GM18951 (cell line): Measurements from ENCODE around the gene EIPR1.

Source experiments
- POLR2A ChIP-seq: IDR thresholded peaks from 4 replicates; pipeline ENCODE4 v1.6.1; 2011; ENCODE audit warnings: mild to moderate bottlenecking; ENCODE audit not compliant: insufficient read length, insufficient read depth; ENCODE audit errors: extremely low read depth
- in situ Hi-C: fragments of 300-500 bp; cut with MboI; formaldehyde crosslinking; loops from one replicate; pipeline ENCODE4 v1.12.0; 2022; ENCODE audit warnings: low sequenced_read_pairs, mixed read lengths, inconsistent platforms; ENCODE audit not compliant: unreplicated experiment

EIPR1 gene

DNA sequence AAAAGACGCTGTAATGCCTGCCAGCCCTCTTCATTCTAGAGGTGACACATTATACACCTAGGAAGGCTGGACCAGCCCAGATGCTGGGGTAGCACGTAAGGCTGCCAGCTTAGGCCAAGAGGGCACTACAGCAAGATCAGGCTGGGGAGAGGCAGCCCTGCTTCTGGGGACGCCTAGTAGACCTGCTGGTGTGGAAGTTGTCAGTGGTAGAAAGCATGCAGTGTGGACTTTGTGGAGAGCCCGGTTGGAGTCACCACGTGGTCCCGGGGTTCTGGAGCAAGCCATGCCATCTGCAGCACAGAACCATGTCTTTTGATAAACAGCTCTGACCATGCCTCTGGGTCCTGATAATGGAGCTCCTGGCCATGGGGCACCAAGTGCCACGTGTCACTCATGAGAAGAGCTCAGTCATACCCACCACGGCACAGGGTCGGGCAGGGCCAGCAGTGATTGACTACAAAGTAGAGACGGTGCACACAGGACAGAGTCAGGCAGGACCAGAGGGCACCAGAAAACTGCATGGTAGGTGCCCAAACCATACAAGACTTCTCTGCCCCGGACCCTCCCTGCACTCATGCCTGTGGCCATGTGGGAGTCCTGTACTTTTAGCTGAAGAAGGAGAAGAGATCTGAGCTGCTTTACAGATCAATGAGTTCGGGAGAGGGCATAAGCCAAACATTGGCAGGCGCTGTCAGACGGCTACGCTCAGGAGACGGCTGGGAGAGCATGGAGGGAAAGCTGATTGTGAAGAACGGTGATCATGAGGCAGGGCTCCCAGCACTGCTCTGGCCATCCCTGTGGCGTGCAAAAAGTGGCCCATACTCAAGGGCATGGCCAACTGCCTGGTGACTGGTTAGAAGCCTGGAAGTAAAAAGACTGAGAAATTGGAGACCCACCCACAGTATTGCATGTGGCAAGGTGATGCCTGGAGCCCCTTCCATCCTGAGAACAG lies 114.9 kb downstream of the EIPR1 start:
- no peak for TF ChIP-seq POLR2A
- in situ Hi-C loops, result no loop called here

DNA sequence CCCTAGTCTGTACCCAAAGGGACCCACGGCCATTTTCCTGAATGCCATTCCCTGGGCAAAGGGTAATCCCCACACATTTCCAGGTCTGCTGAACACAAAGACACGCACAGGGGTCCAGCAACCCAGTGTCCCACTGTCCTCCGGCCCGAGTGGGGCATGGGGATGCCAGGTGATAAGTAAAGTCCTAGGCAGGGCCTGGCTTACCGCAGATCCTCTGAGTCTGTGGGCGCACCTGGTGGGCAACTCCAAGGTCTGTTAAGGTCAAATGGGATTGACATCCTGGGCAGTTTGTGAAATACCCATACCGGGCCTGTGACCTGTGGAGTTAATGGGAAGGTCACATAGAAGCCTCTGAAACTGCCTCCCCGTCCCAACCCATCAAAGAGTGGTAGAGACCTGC lies 116.1 kb downstream of the EIPR1 start:
- in situ Hi-C loops, result no loop called here
- no peak for TF ChIP-seq POLR2A

DNA sequence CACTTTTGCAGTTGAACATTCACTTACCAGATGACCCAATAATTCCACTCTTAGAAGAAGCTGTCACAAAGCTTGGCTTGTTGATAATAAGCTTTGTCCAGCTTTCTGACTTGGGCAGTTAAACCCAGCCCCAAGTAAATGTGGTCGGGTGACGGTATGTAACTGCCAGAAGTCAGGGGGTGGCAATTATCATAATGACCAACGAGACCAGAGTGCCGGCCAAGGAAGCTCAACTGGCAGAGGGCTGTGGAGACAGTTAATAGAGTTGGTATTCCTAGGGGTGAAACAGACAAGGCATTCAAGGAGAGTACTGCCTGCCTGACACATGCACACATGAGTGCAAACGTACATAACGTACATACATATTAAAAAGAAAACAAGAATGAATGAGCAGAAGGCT lies 116.7 kb downstream of the EIPR1 start:
- no peak for TF ChIP-seq POLR2A
- in situ Hi-C loops, result no loop called here

DNA sequence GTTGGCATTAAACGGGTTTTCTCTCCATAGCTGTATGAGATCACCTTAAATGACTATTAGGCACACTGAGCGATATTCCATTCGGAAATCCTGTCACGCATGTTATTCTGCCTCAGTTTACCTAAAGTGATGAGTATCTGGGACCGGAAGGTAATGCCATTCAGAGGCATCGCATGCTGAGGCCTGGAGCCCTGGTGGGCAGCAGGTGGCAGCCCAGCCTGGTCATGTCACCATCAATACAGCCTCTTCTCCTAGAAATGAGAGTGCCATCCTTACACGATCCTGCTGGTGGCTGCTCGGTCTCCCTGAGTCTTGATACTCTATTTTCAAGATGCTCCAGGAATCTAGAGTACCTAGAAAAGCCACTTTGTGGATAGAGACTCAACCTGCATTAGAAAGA lies 119.8 kb downstream of the EIPR1 start:
- in situ Hi-C loops, result no loop called here
- TF ChIP-seq POLR2A, result no peak

DNA sequence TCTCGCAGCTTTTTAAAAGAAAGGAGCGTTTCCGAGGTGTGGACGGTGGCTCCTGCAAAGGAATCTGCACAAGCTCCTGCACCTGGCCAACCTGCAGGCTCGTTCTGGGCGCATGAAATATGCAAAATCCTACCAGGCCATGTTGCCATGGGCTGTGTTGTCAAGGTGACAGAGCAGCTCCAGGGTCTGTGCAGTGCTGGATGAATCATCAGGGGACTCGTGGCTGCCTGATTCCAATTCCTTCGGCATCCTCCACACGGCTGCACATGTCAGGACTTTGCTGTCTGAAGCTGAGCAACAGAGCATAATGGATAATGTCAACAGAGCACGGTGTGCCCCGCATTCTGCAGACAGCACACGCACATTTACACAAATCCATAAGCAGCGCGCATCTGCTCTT lies 120.5 kb downstream of the EIPR1 start:
- no peak for TF ChIP-seq POLR2A
- in situ Hi-C loops, result no loop called here

DNA sequence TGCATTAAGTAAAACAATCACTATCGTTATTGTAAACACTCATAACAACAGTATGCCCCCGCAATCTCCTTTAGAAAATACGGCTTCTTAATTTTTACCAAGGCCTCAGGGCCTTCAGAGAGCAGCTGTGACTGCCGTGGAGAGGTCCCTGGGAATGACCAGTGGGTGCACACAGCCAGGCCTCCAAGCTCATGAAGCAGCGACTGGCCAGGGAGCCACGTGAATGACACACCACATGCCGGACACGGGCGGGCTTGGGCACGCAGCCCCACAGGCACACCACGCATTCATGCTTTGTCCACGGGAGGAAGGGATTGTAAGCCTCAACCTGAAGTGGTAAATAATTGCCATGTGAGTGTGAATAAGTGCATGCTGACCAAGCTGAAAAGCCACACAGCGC lies 121.0 kb downstream of the EIPR1 start:
- in situ Hi-C loops, result no loop called here
- TF ChIP-seq POLR2A, result no peak

DNA sequence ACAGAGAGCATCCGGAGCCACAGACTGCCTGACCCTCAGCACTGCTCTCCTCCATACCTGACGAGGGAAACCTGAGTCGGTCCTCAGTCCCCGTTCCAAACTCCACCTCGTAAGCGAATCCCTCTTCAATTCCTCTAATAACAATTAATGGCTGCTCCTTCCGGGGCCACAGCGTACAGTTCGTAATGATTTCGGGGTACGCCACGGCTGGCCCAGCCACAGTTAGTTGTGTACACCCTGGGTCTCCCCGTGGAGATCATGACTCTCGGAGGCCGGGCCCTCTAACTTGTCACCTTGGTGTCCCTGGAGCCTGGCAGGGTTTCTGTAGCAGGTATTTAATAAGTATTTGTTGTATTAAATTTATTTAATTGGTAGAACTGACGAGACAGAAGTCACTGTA lies 121.5 kb downstream of the EIPR1 start:
- in situ Hi-C loops, result no loop called here
- no peak for TF ChIP-seq POLR2A

DNA sequence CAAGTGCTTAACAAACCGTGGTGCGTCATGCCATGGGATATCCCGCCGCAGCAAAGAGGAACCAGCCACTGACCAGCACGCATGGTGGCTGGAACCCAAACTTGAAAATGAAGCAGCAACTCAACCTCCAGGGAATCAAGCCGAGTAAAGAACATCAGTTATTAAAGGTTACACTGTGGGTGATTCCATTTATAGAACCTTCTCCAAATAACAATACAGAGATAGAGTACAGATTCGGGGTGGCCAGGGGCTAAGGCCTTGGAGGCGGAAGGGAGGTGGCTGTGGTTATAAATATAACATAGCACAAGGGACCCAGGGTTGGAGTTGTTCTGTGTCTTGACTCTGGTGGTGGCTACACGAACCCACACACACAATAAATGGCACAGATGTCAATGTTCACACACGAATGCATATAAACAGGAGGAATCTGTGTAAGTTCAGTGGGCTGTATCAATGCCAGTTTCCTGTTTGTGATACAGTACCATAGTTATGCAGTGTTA lies 123.1 kb downstream of the EIPR1 start:
- no peak for TF ChIP-seq POLR2A
- in situ Hi-C loops, result no loop called here

DNA sequence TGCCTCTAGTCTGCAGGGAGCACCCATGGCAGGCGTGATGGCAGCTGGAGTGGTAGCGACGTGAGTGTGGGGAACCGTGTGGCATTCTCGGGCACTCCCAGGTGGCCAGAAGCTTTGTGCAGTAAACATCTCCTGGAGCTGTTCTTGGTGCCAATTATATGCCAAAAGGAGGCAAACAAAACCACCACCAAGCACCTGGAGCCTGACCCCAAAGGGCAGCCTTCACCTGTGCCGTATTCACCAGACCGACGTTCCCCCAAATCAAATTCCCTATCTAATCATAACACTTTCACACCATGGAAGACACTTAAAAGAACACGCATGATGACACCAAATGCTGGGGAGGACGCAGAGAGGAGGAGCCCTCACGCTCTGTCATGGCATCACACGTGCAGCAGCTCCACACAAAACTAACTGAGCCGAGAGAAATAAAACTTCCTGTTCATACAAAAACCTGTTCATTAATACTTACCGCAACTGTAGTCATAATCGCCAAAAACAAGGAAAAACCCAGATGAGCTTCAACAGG lies 123.6 kb downstream of the EIPR1 start:
- in situ Hi-C loops, result no loop called here
- no peak for TF ChIP-seq POLR2A

DNA sequence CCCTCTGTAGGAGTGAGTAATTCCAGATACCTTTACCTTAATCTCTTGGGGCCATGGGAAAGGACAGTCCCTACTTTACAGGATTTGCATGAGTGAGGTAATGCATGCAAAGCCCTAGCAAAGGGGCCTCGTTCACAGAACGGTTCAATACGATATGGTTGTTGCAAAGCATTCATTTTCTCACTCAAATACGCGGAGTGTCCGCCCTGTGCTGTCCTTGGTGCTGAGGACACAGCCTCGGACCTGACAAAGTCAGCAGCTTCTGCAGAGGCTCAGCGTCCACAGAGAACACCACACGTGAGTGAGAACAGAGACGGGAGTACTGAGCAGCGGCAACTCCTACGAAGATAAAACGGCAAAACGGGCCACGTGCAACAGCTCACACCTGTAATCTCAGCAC lies 125.7 kb downstream of the EIPR1 start:
- no peak for TF ChIP-seq POLR2A
- in situ Hi-C loops, result no loop called here

DNA sequence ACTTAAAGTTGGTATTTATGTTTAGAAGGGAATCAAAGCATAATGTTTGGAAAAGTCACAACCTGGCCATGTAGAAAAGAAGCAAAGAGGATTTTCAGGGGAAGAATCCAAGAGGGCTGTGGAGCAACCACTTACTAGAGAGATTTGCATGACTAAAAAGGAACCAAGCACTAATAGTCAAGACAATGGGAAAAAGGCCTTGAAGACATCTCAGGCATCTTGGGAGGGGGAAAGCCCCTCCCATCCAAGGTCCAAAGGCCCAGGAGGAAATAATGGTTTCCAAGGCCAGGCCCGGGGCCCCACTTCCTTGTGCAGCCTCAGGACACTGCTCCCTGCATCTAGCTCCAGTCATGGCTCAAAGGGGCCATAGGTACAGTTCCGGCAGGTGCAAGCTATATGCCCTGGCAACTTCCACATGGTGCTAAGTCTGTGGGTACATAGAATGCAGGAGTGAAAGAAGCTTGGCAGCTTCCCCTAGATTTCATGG lies 128.1 kb downstream of the EIPR1 start:
- TF ChIP-seq POLR2A, result no peak
- in situ Hi-C loops, result no loop called here

DNA sequence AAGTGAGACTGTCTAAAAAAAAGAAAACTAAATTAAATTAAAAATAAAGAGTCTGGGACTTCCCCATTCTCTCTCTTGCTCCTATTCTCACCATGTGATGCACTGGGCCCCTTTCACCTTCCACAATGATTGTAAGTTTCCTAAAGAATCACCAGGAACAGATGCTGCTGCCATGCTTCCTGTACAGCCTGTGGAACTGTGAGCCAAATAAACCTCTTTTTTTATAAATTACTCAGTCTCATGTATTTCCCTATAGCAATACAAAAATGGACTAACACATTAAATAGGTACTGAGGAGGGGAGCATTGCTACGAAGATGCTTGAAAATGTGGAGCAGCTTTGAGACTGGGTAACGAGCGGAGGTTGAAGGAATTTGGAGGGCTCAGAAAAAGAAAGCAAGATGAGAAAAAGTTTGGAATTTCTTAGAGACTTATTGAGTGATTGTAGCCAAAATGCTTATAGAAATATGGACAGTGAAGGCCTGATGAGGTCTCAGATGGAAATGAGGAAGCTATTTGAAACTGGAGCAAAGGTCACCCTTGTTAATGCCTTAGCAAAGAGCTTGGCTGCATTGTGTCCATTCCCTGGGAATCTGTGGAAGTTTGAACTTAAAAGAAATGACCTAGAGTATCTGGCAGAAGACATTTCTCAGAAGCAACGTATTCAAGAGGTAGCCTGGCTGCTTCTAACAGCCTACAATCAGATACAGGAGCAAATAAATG lies 128.7 kb downstream of the EIPR1 start:
- in situ Hi-C loops, result no loop called here
- no peak for TF ChIP-seq POLR2A

DNA sequence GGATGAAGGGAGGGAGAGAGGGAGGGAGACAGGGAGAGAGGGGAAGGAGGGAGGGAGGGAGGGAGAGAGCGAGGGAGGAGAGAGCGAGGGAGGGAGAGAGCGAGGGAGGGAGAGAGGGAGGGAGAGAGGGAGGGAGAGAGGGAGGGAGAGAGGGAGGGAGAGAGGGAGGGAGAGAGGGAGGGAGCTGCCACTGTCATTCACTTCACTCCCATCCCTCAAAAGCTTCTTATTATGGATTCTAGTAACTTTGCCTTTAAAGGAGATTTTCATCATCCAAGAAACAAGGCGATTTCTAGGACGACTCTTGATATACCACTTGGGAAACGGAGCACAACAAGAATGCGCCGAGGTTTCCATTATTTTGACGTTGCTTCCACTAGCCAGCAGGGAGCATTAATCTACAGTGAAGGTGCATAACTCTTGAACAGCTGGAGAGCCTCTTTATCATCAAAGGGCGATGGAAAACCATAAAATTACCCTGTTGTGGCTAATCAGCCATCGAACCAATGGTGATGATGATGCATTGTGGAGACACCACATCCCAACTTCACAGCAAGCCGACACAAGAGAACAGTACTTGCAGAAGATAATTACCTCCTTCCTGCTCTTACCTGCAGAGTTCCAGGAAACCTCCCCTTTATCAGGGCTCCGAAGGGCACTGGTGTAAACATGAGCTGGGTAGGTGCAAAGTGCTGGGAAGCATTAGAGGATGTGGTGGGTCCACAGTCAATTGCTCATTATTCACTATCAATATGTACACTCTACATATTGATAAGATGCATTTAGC lies 130.5 kb downstream of the EIPR1 start:
- in situ Hi-C loops, result no loop called here

More for the DNA sequence above, 130.5 kb downstream of the EIPR1 start:
- TF ChIP-seq POLR2A, result no peak
